ENCODE results near the gene SLC7A10.

SLC7A10 gene

GRCh38 chr19:33254245-33254824 is 28.7 kb upstream of the SLC7A10 start:
- DNase-seq (ENCODE audit: low read depth in 2 of 2) = no peak

GRCh38 chr19:33252971-33253370 is 27.3 kb upstream of the SLC7A10 start:
- no peak for DNase-seq (ENCODE audit: low read depth in 2 of 2)

GRCh38 chr19:33252418-33252962 is 26.8 kb upstream of the SLC7A10 start:
- no peak for DNase-seq (ENCODE audit: low read depth in 2 of 2)

- no peak for DNase-seq (ENCODE audit: low read depth in 2 of 2)
These were observed 26.0 kb upstream of the SLC7A10 start for GRCh38 chr19:33251526-33252090.

GRCh38 chr19:33251076-33251475 is 25.4 kb upstream of the SLC7A10 start:
- DNase-seq (ENCODE audit: low read depth in 2 of 2) = no peak

- no peak for DNase-seq (ENCODE audit: low read depth in 2 of 2)
These were observed 24.9 kb upstream of the SLC7A10 start for GRCh38 chr19:33250500-33250899.

GRCh38 chr19:33249740-33250366 is 24.2 kb upstream of the SLC7A10 start:
- DNase-seq (ENCODE audit: low read depth in 2 of 2) = no peak

GRCh38 chr19:33248954-33249613 is 23.4 kb upstream of the SLC7A10 start:
- no peak for DNase-seq (ENCODE audit: low read depth in 2 of 2)

GRCh38 chr19:33248553-33248953 is 22.9 kb upstream of the SLC7A10 start:
- DNase-seq (ENCODE audit: low read depth in 2 of 2) = no peak

GRCh38 chr19:33248104-33248503 is 22.5 kb upstream of the SLC7A10 start:
- DNase-seq (ENCODE audit: low read depth in 2 of 2) = no peak

- no peak for DNase-seq (ENCODE audit: low read depth in 2 of 2)
These were observed 21.8 kb upstream of the SLC7A10 start for GRCh38 chr19:33247441-33247819.

GRCh38 chr19:33246709-33247440 is 21.2 kb upstream of the SLC7A10 start:
- DNase-seq (ENCODE audit: low read depth in 2 of 2) = no peak

GRCh38 chr19:33245948-33246708 is 20.5 kb upstream of the SLC7A10 start:
- DNase-seq (ENCODE audit: low read depth in 2 of 2) = no peak

GRCh38 chr19:33242911-33243310 is 17.3 kb upstream of the SLC7A10 start:
- no peak for DNase-seq (ENCODE audit: low read depth in 2 of 2)

- no peak for DNase-seq (ENCODE audit: low read depth in 2 of 2)
These were observed 16.5 kb upstream of the SLC7A10 start for GRCh38 chr19:33242131-33242530.

GRCh38 chr19:33241530-33242101 is 16.0 kb upstream of the SLC7A10 start:
- peak in 1 of 2 donors; percentile 23 for DNase-seq (ENCODE audit: low read depth in 2 of 2)

- DNase-seq (ENCODE audit: low read depth in 2 of 2) = no peak
These were observed 15.5 kb upstream of the SLC7A10 start for GRCh38 chr19:33241091-33241529.

GRCh38 chr19:33240181-33240771 is 14.6 kb upstream of the SLC7A10 start:
- no peak for DNase-seq (ENCODE audit: low read depth in 2 of 2)

GRCh38 chr19:33239223-33239975 is 13.7 kb upstream of the SLC7A10 start:
- no peak for DNase-seq (ENCODE audit: low read depth in 2 of 2)
